Nephron progenitor cell (in vitro differentiated cells): Measurements from ENCODE around the gene UBE2E2.

Source experiments
- DNase-seq: peaks from one replicate; pipeline ENCODE4 v3.0.0; 2021
- H3K27ac Mint-ChIP-seq: 2 replicates; pipeline ENCODE4 v1.8.0; 2021; ENCODE audit warnings: mild to moderate bottlenecking, moderate library complexity, mixed read lengths
- H3K27me3 Mint-ChIP-seq: 2 replicates; pipeline ENCODE4 v1.8.0; 2021; ENCODE audit warnings: mild to moderate bottlenecking, low read depth, mixed read lengths; ENCODE audit not compliant: poor library complexity
- H3K36me3 Mint-ChIP-seq: 2 replicates; pipeline ENCODE4 v1.8.0; 2021; ENCODE audit warnings: low read depth, mixed read lengths
- H3K4me1 Mint-ChIP-seq: 2 replicates; pipeline ENCODE4 v1.8.0; 2021; ENCODE audit warnings: mixed read lengths
- H3K4me3 Mint-ChIP-seq: 2 replicates; pipeline ENCODE4 v1.8.0; 2021; ENCODE audit warnings: mild to moderate bottlenecking, moderate library complexity, mixed read lengths
- H3K9me3 Mint-ChIP-seq: 2 replicates; pipeline ENCODE4 v1.8.0; 2021; ENCODE audit warnings: mild to moderate bottlenecking, moderate library complexity, mixed read lengths
- TF ChIP-seq, protein P1 (sequence below): fragments of 200-600 bp; sonication (generic); IDR thresholded peaks from 2 replicates; pipeline ENCODE4 v1.5.0; 2021; ENCODE audit warnings: antibody characterized with exemption

UBE2E2 gene

DNA sequence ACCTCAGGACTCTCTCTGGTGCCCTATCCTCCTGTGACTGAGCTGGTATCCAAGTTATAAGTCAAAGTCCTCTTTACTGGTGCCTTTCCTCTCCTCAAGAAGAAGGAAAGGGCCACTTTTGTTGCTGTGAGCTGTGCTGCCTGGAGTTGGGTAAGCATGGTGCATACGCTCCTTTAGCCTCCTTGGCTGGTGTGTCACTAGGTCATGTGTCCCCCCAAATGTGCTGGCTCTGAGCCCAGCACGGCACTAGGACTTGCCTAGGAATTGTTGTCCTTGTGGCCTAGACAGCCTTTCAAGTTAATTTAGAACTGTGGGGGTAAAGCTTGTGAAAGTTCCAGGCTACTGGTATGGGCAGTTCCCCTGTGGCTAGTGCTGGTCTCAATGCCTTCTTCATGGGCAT is 113.8 kb downstream of the UBE2E2 start:
- H3K27ac Mint-ChIP-seq = no peak overlapping the region
- no peaks in the 10 kb centered on the region for H3K4me1 Mint-ChIP-seq
- TF ChIP-seq, protein P1, sequence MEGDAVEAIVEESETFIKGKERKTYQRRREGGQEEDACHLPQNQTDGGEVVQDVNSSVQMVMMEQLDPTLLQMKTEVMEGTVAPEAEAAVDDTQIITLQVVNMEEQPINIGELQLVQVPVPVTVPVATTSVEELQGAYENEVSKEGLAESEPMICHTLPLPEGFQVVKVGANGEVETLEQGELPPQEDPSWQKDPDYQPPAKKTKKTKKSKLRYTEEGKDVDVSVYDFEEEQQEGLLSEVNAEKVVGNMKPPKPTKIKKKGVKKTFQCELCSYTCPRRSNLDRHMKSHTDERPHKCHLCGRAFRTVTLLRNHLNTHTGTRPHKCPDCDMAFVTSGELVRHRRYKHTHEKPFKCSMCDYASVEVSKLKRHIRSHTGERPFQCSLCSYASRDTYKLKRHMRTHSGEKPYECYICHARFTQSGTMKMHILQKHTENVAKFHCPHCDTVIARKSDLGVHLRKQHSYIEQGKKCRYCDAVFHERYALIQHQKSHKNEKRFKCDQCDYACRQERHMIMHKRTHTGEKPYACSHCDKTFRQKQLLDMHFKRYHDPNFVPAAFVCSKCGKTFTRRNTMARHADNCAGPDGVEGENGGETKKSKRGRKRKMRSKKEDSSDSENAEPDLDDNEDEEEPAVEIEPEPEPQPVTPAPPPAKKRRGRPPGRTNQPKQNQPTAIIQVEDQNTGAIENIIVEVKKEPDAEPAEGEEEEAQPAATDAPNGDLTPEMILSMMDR = no peak
- H3K9me3 Mint-ChIP-seq = peaks cover 19% of the 10 kb centered on the region
- DNase-seq = no peak
- no peaks in the 10 kb centered on the region for H3K27me3 Mint-ChIP-seq
- H3K4me3 Mint-ChIP-seq = no peak overlapping the region
- H3K36me3 Mint-ChIP-seq = no peaks in the 10 kb centered on the region

DNA sequence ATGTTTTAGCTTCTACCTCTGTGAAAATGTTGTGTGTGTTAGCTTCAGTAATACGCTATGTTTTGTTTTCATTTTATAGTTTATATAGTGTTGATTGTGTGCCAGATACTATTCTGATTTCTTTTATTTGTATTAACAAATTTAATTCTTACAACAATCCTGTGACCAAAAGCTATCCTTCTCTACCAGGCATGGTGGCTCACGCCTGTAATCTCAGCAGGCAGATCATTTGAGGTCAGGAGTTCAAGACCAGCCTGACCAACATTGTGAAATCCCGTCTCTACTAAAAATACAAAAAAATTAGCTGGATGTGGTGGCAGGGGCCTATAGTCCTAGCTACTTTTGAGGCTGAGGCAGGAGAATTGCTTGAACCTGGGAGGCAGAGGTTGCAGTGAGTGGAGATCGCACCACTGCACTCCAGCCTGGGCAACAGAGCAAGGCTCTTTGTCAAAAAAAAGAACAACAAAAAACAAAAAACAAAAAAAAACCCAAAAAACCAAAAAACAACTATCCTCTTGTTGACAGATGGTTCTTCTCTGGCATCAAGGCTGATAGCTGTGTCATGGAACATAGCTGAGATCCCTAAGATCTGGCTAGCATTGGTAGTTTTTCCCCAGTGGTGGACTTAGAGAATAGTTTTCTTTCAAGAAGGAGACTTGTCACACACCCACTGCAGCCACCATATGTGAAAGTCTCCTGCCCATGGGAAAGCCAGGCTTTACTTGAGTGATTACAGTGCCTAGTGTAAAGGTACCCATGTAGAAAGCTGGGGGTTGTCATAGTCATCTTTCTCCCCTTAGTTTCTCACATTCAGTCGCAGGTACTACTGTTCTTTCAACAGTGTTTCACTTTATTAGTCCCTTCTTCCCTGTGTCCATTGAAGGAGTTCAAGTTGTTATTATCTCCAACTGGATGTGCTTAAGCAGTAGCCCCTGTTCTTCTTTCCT is 116.5 kb downstream of the UBE2E2 start:
- no peaks in the 10 kb centered on the region for H3K27me3 Mint-ChIP-seq
- no peaks in the 10 kb centered on the region for H3K4me1 Mint-ChIP-seq
- DNase-seq = no peak
- TF ChIP-seq, protein P1 = no peak
- no peaks in the 10 kb centered on the region for H3K36me3 Mint-ChIP-seq
- no peak overlapping the region for H3K27ac Mint-ChIP-seq
- no peak overlapping the region for H3K4me3 Mint-ChIP-seq
- H3K9me3 Mint-ChIP-seq = peaks cover 15% of the 10 kb centered on the region

DNA sequence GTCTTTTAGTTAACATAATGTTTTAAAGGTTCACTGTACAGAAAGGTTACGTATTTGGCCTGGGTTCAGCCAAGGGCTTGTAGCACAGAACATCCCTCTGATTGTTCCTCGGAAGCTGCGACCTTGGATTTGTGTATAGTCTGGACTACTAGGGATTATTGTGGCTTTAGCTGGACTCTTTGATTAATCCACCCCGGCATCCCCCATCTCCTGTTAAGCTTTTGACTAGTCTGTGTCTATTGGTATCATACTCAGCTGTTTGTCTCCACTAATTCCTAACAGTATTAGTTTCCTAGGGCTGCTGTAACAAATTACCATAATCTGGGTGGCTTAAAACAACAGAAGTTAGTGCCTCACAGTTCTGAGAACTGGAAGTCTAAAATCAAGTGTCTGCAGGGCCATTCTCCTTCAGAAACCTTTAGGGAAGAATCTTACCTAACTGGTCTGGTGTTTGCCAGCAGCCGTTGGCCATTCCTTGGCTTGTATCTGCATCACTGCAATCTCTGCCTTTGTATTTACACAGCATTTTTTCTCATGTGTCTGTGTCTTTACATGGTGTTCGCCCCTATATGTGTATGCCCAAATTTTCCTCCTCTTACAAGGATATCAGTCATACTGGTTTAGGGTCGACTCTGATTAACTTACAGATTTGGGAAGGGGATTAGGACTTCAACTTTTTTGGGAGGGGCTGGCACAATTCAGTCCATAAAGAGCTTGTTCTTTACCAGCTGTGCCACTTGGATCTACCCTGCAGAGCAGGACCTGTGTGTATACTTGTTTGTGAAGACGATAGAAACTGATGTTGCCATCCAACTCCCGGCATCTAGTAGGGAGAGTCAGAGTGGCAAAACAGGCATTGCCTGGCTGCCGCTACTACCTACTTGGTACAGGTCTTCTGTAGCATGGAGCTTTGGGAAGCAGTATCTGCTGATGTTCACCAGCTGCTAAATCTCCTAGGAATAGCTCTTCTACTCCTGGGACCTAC is 117.8 kb downstream of the UBE2E2 start:
- H3K36me3 Mint-ChIP-seq = no peaks in the 10 kb centered on the region
- TF ChIP-seq, protein P1 = no peak
- H3K4me1 Mint-ChIP-seq = no peaks in the 10 kb centered on the region
- peaks cover 15% of the 10 kb centered on the region for H3K9me3 Mint-ChIP-seq
- DNase-seq = no peak
- no peak overlapping the region for H3K4me3 Mint-ChIP-seq
- no peak overlapping the region for H3K27ac Mint-ChIP-seq
- no peaks in the 10 kb centered on the region for H3K27me3 Mint-ChIP-seq

DNA sequence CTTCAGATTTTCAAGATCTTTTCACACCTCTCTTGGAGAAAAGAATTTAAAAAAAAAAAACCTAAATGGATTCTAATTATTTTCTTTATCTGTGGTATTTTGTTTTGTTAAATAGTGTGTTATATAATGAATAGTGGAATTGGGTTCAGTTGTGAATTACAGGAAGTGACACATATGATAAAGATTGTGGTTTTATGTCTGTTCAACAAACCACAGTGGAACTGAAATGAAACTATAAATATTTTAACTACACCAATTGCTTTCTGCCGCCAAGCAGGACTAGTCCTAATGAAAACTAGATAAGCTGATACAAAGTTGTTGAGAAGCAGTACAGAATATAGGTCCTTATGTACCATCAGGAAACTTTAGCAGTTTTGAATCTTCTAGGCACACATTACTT is 121.6 kb downstream of the UBE2E2 start:
- no peak for DNase-seq
- H3K27me3 Mint-ChIP-seq = no peaks in the 10 kb centered on the region
- H3K9me3 Mint-ChIP-seq = peaks cover 5% of the 10 kb centered on the region
- H3K36me3 Mint-ChIP-seq = no peaks in the 10 kb centered on the region
- TF ChIP-seq, protein P1 = no peak
- no peaks in the 10 kb centered on the region for H3K4me1 Mint-ChIP-seq
- no peak overlapping the region for H3K4me3 Mint-ChIP-seq
- H3K27ac Mint-ChIP-seq = no peak overlapping the region

DNA sequence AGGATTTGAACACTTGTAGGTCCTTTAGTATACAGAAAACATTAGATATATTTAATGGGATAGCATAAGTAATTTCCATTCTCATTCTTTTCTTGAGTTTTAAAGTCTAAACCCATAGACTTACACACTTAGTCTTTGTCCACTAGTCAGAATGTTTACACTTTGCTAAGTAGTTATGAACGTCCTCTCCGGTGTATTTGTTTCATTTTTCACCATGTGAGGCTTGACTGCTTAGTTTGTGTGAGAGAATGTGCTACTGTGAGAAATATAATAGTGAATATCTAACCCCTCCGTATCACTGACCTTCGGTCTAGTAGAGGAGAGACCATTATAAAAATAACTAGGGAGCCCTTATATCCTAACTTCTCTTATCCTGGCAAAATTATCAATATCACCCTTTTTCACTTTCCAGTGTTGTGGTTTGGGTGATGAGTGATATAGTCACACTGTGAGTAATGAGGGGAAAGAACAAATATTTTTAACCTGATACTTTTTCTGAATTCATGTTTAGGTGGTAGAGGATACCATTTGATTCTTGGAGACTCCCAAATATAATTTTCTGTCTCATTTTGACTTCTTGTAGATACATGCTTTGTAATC is 122.4 kb downstream of the UBE2E2 start:
- H3K4me1 Mint-ChIP-seq = peaks cover 4% of the 10 kb centered on the region
- no peak overlapping the region for H3K27ac Mint-ChIP-seq
- no peak overlapping the region for H3K4me3 Mint-ChIP-seq
- no peaks in the 10 kb centered on the region for H3K27me3 Mint-ChIP-seq
- TF ChIP-seq, protein P1 = no peak
- H3K9me3 Mint-ChIP-seq = peaks cover 5% of the 10 kb centered on the region
- H3K36me3 Mint-ChIP-seq = no peaks in the 10 kb centered on the region
- no peak for DNase-seq
